Stimulated activated CD4-positive, alpha-beta T cell treated with anti-CD3 and anti-CD28 coated beads, Interleukin-1b, Interleukin-23, amount 100 ng/mL, for 24 hours (primary cell): ENCODE data around the gene PMF1.
A peak's percentile ranks its signal among the peaks of the same experiment; 100 is the strongest.
"Not testable (repeated sequence)": the region's sequence is repeated elsewhere in the genome, so short reads cannot be mapped to it uniquely, and the experiment has no call there.

Source experiments
- DNase-seq, 4 experiments: peaks; one replicate each; pipeline ENCODE4 v3.0.0-alpha.2; 2020; ENCODE audit warnings: low read depth in 4 of 4, low spot score in 1 of 4

Gene PMF1, protein sequence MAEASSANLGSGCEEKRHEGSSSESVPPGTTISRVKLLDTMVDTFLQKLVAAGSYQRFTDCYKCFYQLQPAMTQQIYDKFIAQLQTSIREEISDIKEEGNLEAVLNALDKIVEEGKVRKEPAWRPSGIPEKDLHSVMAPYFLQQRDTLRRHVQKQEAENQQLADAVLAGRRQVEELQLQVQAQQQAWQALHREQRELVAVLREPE

DNA sequence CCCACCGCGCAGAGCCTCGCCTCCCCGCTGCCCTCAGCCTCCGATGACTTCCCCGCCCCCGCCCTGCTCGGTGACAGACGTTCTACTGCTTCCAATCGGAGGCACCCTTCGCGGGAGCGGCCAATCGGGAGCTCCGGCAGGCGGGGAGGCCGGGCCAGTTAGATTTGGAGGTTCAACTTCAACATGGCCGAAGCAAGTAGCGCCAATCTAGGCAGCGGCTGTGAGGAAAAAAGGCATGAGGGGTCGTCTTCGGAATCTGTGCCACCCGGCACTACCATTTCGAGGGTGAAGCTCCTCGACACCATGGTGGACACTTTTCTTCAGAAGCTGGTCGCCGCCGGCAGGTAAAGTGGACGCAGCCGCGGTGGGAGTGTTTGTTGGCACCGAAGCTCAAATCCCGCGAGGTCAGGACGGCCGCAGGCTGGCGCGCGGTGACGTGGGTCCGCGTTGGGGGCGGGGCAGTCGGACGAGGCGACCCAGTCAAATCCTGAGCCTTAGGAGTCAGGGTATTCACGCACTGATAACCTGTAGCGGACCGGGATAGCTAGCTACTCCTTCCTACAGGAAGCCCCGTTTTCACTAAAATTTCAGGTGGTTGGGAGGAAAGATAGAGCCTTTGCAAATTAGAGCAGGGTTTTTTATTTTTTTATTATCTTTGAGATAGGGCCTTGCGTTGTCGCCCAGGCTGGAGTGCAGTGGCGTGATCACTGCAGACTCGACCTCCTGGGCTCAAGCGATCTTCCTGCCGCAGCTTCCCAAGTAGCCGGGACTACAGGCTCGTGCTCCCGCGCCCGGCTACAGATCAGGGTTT lies at the start of gene PMF1:
TSS of gene PMF1 (plus strand) at position 175 of the 811 bp plus-strand sequence. CDS start at position 184, 9 bp downstream.
- peak; percentile 87 to 98 (median 94) for DNase-seq

DNA sequence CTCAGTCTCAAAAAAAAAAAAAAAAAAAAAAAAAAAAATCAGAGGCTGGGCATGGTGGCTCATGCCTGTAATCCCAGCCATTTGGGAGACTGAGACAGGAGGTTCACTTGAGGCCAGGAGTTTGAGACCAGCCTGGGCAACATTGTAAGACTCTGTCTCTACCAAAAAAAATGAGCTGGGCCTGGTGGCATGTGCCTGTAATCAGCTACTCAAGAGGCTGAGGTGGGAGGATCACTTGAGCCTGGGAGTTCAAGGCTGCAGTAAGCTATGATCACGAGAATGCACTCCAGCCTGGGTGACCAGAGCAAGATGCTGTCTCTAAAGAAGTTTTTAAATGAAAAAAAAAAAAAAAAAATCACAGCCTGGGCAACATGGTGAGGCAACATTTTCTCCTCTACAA lies 49.1 kb upstream of the PMF1 start:
- no peak for DNase-seq

DNA sequence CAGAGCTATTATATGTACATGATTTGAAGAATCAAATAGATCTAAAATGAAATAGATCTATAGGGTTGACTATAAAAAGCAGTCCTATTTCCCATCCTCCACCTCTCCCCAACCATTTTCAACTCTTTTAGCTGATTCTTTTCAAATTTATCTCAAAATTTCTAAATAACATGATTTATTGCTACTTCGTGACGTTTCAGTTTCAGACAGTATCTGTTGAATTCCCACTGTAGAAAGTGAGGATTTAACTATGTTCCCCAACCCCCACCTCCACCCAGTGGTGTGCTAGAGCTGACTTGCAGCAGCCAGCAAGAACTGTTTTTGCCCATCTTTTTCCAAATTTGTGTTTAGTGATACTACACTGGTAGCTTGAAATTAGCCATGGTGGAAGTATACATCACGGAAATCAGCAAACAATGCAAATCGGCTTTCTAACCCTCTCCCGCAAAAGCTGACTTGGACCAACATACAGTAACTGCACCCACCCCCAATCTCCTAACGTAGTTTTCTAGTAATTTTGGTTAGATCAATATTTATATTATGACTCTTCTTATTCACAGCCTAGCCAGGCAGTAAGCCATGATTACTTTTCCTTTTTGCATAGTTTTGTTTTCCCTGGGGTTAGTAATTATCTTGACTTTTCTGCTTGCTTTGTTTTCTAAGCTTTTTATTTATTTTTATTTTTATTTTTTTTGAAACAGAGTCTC lies 48.5 kb upstream of the PMF1 start:
- no peak for DNase-seq

DNA sequence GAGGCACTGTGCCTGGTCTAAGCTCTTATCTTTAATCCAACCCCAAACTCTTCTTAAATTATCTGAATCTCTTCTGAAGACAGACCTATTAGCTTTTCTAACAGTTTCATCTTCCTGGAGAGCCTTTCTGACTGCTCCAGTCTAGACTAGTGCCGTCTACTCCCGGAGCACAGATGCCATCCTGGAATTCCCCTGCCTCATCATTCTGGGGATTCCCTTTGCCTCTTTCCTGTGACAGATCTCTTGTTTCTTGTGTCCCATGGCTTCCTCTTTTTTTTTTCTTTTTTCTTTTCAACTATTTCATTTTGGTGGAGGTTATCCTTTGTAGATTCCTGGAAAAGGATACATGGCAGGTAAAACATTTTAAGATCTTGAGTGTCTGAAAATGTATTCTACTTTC lies 47.7 kb upstream of the PMF1 start:
- DNase-seq, result no peak

DNA sequence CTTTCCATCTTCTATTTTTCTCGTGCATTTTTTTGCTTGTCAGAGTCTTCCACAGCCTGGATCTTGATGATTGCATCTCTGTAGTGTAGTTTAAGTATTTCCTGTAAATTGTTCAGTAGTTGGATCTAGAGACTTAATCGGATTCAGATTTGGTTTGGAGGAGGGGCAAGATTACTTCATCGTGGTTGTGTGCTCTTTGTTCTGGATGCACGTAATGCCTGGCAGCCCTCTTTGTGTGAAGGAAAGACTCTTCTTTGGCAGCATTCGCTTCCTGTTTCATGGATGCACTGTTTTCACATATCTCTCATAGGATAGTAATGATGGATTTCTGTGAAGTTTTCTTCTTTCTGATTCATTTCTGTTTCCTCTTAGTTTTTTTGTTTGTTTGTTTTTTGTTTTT lies 45.3 kb upstream of the PMF1 start:
- DNase-seq, result no peak

DNA sequence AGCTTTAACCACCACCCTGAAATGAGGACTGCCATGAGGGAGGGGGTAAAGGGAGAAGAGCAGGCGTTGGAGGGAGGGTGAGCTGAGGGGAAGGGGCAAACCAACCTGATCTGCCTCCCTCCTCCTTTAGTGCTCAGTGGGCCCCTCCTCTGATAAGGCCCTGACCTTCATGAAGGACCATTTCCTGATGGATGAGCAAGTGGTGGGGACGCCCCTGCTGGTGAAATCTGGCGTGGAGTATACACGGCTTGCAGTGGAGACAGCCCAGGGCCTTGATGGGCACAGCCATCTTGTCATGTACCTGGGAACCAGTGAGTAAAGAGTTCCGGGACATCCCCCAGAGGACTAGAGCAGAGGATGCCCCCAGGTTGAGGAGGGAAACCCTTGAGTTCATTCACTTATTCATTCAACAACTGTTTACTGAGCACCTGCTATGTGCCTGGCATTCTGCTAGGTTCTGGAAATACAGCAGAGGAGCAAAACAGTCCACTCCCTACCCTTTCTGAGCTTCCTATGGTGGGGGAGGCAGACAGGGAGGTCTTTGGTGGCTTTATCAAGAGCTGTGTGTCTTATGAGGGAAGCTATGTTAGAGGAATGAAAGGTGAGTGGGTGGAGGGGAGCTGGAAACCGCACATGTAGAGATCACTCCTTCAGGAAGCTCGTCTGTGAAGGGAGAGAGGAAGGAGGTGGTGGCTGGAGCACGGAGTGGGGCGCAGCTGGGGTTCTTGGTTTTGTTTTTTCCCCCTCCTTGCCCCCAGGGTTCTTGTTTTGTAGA lies 39.9 kb upstream of the PMF1 start:
- no peak for DNase-seq

DNA sequence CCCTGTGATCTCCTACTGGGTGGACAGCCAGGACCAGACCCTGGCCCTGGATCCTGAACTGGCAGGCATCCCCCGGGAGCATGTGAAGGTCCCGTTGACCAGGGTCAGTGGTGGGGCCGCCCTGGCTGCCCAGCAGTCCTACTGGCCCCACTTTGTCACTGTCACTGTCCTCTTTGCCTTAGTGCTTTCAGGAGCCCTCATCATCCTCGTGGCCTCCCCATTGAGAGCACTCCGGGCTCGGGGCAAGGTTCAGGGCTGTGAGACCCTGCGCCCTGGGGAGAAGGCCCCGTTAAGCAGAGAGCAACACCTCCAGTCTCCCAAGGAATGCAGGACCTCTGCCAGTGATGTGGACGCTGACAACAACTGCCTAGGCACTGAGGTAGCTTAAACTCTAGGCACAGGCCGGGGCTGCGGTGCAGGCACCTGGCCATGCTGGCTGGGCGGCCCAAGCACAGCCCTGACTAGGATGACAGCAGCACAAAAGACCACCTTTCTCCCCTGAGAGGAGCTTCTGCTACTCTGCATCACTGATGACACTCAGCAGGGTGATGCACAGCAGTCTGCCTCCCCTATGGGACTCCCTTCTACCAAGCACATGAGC lies 36.1 kb upstream of the PMF1 start:
- DNase-seq, result no peak

DNA sequence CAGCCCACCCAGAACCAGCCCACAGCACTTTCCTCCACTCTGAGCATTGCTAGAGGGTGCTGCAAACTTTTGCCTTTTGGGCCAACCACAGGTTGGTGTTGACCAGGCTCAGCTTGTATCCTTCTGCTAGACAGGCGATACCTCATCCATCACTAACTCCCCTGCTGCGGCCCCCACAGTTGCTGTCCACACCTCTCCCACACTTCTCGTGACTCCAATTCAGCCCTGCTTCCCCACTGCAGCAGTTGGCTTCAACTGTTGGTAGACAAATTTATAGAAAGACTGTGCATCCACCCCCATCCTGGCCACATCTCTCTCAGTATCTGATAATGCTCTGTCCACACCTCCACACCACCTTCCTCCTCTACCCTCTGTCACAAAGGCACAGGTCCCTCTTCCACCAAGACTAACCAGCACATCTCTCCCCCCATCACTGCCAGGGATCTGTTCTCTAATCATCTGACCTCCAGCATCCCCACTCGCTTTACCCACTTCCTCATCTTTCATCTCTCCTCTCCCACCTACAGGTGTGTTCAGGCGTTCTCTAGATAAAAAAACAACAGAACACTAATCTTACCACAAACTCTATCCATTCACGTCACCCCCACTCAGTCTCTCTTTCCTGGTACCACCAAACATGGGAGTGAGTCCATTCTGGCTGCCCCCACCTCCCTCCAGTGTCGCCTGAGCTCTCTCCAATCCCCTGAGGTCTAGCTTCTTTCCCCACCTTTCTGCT lies 34.7 kb upstream of the PMF1 start:
- no peak for DNase-seq

DNA sequence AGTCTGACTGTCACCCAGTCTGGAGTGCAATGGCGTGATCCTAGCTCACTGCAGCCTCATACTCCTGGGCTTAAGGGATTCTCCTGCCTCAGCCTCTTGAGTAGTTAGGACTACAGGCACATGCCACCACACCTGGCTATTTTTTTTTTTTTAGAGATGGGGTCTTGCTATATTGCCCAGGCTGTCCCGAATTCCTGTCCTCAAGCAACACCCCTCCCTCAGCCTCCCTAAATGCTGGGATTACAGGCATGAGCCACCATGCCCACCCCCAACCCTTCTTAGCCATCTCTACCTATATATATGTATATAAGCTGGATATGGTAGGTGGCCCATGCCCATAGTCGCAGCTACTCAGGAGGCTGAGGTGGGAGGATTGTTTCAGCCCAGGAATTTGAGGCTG lies 32.3 kb upstream of the PMF1 start:
- no peak for DNase-seq

DNA sequence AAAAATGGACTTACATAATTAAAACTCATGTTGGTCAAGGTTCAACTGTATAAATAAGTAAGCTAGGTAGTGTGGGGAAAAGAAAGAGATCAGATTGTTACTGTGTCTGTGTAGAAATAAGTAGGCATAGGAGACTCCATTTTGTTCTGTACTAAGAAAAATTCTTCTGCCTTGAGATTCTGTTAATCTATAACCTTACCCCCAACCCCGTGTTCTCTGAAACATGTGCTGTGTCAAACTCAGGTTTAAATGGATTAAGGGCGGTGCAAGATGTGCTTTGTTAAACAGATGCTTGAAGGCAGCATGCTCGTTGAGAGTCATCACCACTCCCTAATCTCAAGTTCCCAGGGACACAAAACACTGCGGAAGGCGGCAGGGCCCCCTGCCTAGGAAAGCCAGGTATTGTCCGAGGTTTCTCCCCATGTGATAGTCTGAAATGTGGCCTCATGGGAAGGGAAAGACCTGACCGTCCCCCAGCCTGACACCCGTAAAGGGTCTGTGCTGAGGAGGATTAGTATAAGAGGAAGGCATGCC lies 31.3 kb upstream of the PMF1 start:
- DNase-seq, result not testable (repeated sequence)

DNA sequence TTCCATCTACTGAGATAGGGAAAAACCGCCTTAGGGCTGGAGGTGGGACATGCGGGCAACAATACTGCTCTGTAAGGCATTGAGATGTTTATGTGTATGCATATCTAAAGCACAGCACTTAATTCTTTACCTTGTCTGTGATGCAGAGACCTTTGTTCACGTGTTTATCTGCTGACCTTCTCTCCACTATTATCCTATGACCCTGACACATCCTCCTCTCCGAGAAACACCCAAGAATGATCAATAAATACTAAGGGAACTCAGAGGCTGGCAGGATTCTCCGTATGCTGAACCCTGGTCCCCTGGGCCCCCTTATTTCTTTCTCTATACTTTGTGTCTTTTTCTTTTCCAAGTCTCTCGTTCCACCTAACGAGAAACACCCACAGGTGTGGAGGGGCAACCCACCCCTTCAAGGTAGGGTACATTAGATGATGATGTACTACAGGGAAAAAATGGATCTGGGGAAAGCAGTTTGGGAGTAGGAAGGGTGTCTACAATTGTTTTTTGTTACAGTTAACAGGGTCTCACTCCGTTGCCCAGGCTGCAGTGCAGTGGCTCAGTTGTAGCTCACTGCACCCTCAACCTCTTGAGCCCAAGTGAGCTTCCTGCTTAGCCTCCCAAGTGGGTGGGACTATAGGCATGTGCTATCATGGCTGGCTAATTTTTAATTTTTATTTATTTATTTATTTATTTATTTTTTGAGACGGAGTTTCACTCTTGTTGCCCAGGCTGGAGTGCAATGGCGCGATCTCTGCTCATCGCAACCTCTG lies 30.6 kb upstream of the PMF1 start:
- DNase-seq, result not testable (repeated sequence)

DNA sequence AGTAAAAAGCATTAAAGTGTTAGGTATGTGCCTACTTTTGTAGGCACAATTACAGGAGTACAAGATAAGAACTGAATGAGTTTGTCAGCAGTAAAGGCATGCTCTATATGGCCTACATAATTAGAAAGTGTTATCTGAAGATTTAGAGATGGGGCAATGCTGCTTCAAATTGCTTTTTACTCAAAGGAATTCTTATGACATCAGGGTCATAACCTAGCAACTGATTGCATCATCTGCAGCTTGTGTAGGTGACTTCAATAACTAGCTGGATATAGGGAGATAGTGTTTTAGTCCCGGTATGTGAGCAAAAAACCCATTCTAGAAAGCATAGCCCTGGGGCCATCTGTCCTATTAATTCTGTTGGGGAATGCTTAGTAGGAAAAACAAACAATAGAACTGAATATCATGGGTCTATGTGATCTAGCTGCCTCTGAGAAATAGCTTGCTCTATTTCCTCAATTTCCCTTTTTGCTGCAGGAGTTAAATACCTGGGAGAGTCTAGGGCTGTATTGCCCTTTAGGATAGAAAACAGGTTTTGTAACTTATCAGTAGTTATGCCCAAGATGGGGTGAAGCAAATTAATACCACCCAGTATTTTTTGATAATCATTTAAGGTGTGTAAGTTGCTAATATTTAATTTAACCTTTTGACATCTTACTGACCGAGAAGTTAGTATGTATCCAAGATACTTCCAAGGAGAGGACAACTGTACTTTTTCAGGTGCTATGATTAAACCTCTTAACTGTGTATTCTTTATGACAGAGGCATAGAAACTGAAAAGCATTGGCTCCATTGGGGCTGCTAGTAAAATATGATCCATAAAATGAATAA lies 26.2 kb upstream of the PMF1 start:
- DNase-seq, result not testable (repeated sequence)

DNA sequence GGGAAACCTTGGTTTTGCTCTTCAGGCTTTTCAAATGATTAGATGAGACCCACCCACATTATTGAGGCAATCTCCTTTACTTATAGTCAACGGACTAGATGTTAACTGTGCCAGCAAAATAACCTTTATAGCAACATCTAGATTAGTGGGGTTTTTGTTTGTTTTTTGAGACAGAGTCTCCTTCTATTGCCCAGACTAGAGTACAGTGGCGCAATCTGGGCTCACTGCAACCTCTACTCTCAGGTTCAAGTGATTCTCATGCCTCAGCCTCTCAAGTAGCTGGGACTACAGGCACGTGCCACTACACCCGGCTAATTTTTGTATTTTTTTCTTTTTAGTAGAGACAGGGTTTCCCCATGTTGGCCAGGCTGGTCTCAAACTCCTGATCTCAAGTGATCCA lies 22.5 kb upstream of the PMF1 start:
- not testable (repeated sequence) for DNase-seq

DNA sequence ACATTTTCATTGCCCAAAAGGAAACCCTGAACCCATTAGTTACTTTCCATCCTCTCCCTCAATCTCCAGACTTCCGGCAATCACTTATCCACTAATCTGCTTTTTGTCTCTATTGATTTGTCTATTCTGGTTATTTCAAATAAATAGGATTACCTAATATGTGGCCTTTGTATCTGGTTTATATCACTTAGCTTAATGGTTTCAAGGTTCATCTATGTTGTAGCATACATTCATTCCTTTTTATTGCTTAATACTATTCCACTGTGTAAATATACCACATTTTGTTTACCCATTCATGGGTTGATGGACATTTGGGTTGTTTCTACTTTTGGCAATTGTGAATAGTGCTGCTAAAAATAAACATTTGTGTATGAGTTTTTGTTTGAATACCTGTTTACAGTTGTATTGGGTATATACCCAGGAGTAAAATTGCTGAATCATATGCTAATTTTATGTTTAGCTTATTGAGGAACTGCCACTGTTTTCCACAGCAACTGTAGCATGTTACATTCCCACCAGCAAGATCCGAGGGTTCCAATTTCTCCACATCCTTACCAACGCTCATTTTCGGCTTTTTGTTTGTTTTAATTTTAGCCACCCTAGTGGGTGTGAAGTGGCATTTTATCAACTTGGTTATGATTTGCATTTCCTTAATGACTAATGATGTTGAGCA lies 21.4 kb upstream of the PMF1 start:
- no peak for DNase-seq

DNA sequence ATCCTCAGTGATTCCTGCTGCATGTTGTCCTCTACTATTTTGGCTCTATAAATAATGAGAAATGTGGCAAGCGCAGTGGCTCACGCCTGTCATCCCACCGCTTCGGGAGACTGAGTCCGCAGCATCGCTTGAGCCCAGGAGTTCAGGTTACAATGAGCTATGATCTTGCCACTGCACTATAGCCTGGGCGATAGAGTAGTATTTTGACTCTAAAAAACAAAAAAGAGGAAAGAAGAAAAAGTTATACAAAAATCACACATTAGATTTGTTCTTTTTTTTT lies 19.7 kb upstream of the PMF1 start:
- DNase-seq, result no peak

DNA sequence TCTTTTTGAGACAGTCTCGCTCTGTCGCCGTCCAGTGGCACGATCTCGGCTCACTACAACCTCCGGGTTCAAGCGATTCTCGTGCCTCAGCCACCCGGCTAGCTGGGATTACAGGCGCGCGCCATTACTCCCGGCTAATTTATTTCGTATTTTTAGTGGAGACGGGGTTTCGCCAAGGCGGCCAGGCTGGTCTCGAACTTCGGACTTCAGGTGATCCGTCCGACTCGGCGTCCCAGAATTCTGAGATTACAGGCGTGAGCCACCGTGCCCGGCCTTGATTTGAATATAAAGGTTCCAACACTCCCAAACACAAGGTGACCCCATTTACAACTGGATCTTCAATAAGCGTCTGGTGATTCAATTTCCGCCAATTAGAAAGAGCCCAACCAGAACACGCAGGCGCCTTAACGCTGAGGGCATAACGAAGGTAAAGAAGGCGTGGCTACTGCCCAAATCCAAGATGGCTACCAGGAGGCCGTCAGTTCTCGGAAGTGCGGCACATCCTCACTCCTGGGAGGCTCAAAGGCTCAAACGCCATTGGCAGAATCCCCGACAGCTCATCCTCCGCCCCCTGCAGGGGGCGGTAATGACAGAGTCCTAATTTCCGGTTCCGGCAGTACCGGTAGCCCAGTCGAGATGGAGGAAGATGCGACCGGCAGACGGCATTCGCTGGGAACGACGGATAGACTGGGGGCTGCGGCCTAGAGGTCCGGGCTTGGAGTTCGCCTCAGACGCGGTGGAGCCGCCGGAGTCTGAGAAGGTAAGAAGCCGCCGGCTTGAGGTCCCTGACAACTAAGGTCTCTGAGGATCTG lies 19.1 kb upstream of the PMF1 start, which contains the start of gene SLC25A44:
TSS of gene SLC25A44 (plus strand) at position 617 of the 812 bp plus-strand sequence. CDS start 5,744 bp downstream, outside the sequence.
- DNase-seq, result peak; percentile 77 to 96 (median 90)

DNA sequence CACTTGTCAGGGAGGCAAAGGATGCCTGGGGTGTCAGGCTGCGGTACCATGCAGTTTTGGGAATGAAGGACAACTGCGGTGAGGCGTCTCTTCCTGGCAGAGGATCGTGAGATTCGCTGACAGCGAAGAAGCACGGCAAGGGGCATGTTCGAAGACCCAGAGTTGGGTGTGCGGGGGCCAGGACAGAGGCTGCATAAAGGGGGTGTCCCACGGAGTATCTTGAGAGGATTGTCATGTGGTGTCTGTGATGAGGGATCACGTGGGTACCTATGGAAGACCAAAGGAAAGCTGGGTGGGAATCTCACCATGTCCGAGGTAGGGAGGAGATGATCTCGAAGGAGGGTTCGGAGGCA lies 18.5 kb upstream of the PMF1 start:
- no peak for DNase-seq
